ENCODE data around the gene ME1. TPM values are rescaled to one million over a fixed set of nuclear protein-coding genes. Genes with fewer than 3 reads are reported as not detected.
"Not testable (repeated sequence)": the region's sequence is repeated elsewhere in the genome, so short reads cannot be mapped to it uniquely, and the experiment has no call there.

ME1 gene
- total RNA-seq, 2 experiments from 2014 or later, result not detected

- H3K36me3 Mint-ChIP-seq, result no peaks in the 10 kb centered on the region
- no peak for DNase-seq
- no peaks in the 10 kb centered on the region for H3K9me3 Mint-ChIP-seq
- no peaks in the 10 kb centered on the region for H3K4me1 Mint-ChIP-seq
- no peak overlapping the region for H3K4me3 Mint-ChIP-seq
- H3K27ac Mint-ChIP-seq, result no peak overlapping the region
- H3K27me3 Mint-ChIP-seq, result peaks cover 3% of the 10 kb centered on the region
Measured at GRCh38 chr6:83343121-83343520, 87.7 kb downstream of the ME1 start.

- no peaks in the 10 kb centered on the region for H3K9me3 Mint-ChIP-seq
- H3K4me1 Mint-ChIP-seq, result no peaks in the 10 kb centered on the region
- H3K36me3 Mint-ChIP-seq, result no peaks in the 10 kb centered on the region
- no peak for DNase-seq
- peaks cover 3% of the 10 kb centered on the region for H3K27me3 Mint-ChIP-seq
- H3K4me3 Mint-ChIP-seq, result no peak overlapping the region
- no peak overlapping the region for H3K27ac Mint-ChIP-seq
Measured at GRCh38 chr6:83341765-83342164, 89.1 kb downstream of the ME1 start.

GRCh38 chr6:83333916-83334315, 96.9 kb downstream of the ME1 start:
- H3K4me1 Mint-ChIP-seq, H3K27ac Mint-ChIP-seq, H3K27me3 Mint-ChIP-seq, DNase-seq, H3K36me3 Mint-ChIP-seq, H3K9me3 Mint-ChIP-seq, H3K4me3 Mint-ChIP-seq: not testable (repeated sequence)

- Mint-ChIP-seq H3K4me3 (no peak overlapping the region), H3K36me3 (no peaks in the 10 kb centered on the region), H3K27me3 (no peaks in the 10 kb centered on the region), H3K4me1 (no peaks in the 10 kb centered on the region), H3K9me3 (no peaks in the 10 kb centered on the region), H3K27ac (no peak overlapping the region)
- DNase-seq, result no peak
Measured at GRCh38 chr6:83333500-83333899, 97.4 kb downstream of the ME1 start.

- H3K9me3 Mint-ChIP-seq, result peaks cover 2% of the 10 kb centered on the region
- no peak overlapping the region for H3K27ac Mint-ChIP-seq
- H3K27me3 Mint-ChIP-seq, result peaks cover 14% of the 10 kb centered on the region
- H3K4me3 Mint-ChIP-seq, result no peak overlapping the region
- H3K36me3 Mint-ChIP-seq, result no peaks in the 10 kb centered on the region
- H3K4me1 Mint-ChIP-seq, result no peaks in the 10 kb centered on the region
- DNase-seq, result no peak
Measured at GRCh38 chr6:83314693-83315092, 116.2 kb downstream of the ME1 start.

GRCh38 chr6:83313882-83314281, 117.0 kb downstream of the ME1 start:
- H3K27me3 Mint-ChIP-seq, result peaks cover 14% of the 10 kb centered on the region
- no peak overlapping the region for H3K27ac Mint-ChIP-seq
- H3K9me3 Mint-ChIP-seq, result peaks cover 2% of the 10 kb centered on the region
- H3K36me3 Mint-ChIP-seq, result no peaks in the 10 kb centered on the region
- no peaks in the 10 kb centered on the region for H3K4me1 Mint-ChIP-seq
- H3K4me3 Mint-ChIP-seq, result no peak overlapping the region
- no peak for DNase-seq

- Mint-ChIP-seq H3K4me3 (no peak overlapping the region), H3K36me3 (no peaks in the 10 kb centered on the region), H3K9me3 (no peaks in the 10 kb centered on the region), H3K27me3 (peaks cover 14% of the 10 kb centered on the region), H3K27ac (no peak overlapping the region), H3K4me1 (no peaks in the 10 kb centered on the region)
- DNase-seq, result no peak
Measured at GRCh38 chr6:83311231-83311630, 119.6 kb downstream of the ME1 start.

- DNase-seq, result no peak
- no peaks in the 10 kb centered on the region for H3K9me3 Mint-ChIP-seq
- H3K4me1 Mint-ChIP-seq, result no peaks in the 10 kb centered on the region
- no peak overlapping the region for H3K4me3 Mint-ChIP-seq
- H3K36me3 Mint-ChIP-seq, result no peaks in the 10 kb centered on the region
- peaks cover 14% of the 10 kb centered on the region for H3K27me3 Mint-ChIP-seq
- H3K27ac Mint-ChIP-seq, result no peak overlapping the region
Measured at GRCh38 chr6:83310046-83310445, 120.8 kb downstream of the ME1 start.

- Mint-ChIP-seq H3K27ac (no peak overlapping the region), H3K9me3 (no peaks in the 10 kb centered on the region), H3K27me3 (peaks cover 11% of the 10 kb centered on the region), H3K4me1 (no peaks in the 10 kb centered on the region), H3K4me3 (no peak overlapping the region), H3K36me3 (no peaks in the 10 kb centered on the region)
- no peak for DNase-seq
Measured at GRCh38 chr6:83309344-83309743, 121.5 kb downstream of the ME1 start.

GRCh38 chr6:83308833-83309232, 122.0 kb downstream of the ME1 start:
- Mint-ChIP-seq H3K27me3 (peaks cover 11% of the 10 kb centered on the region), H3K9me3 (no peaks in the 10 kb centered on the region), H3K4me1 (no peaks in the 10 kb centered on the region), H3K27ac (no peak overlapping the region), H3K4me3 (no peak overlapping the region), H3K36me3 (no peaks in the 10 kb centered on the region)
- DNase-seq, result no peak

- no peaks in the 10 kb centered on the region for H3K36me3 Mint-ChIP-seq
- H3K27me3 Mint-ChIP-seq, result peaks cover 10% of the 10 kb centered on the region
- no peak for DNase-seq
- H3K4me3 Mint-ChIP-seq, result no peak overlapping the region
- H3K4me1 Mint-ChIP-seq, result no peaks in the 10 kb centered on the region
- H3K27ac Mint-ChIP-seq, result no peak overlapping the region
- H3K9me3 Mint-ChIP-seq, result no peaks in the 10 kb centered on the region
Measured at GRCh38 chr6:83307849-83308248, 123.0 kb downstream of the ME1 start.

- H3K27me3 Mint-ChIP-seq, result peaks cover 15% of the 10 kb centered on the region
- no peak for DNase-seq
- no peak overlapping the region for H3K27ac Mint-ChIP-seq
- H3K4me1 Mint-ChIP-seq, result no peaks in the 10 kb centered on the region
- H3K36me3 Mint-ChIP-seq, result no peaks in the 10 kb centered on the region
- no peak overlapping the region for H3K4me3 Mint-ChIP-seq
- no peaks in the 10 kb centered on the region for H3K9me3 Mint-ChIP-seq
Measured at GRCh38 chr6:83303426-83303825, 127.4 kb downstream of the ME1 start.

- Mint-ChIP-seq H3K27me3 (peaks cover 44% of the 10 kb centered on the region), H3K4me3 (no peak overlapping the region), H3K36me3 (no peaks in the 10 kb centered on the region)
Measured at GRCh38 chr6:83294676-83295075, 136.2 kb downstream of the ME1 start.

GRCh38 chr6:83292900-83293843, 137.7 kb downstream of the ME1 start:
- DNase-seq, result no peak
- Mint-ChIP-seq H3K27ac (no peak overlapping the region), H3K9me3 (peaks cover 6% of the 10 kb centered on the region), H3K27me3 (peaks cover 41% of the 10 kb centered on the region), H3K36me3 (no peaks in the 10 kb centered on the region), H3K4me1 (peaks cover 8% of the 10 kb centered on the region), H3K4me3 (no peak overlapping the region)

More at GRCh38 chr6:83294676-83295075, 136.2 kb downstream of the ME1 start:
- no peak for DNase-seq
- peaks cover 8% of the 10 kb centered on the region for H3K4me1 Mint-ChIP-seq
- peaks cover 6% of the 10 kb centered on the region for H3K9me3 Mint-ChIP-seq
- no peak overlapping the region for H3K27ac Mint-ChIP-seq

GRCh38 chr6:83287298-83287697, 143.6 kb downstream of the ME1 start:
- H3K9me3 Mint-ChIP-seq, DNase-seq: not testable (repeated sequence)

GRCh38 chr6:83285917-83286316, 144.9 kb downstream of the ME1 start:
- Mint-ChIP-seq H3K36me3 (no peaks in the 10 kb centered on the region), H3K27ac (no peak overlapping the region), H3K9me3 (peaks cover 8% of the 10 kb centered on the region), H3K4me1 (no peaks in the 10 kb centered on the region), H3K27me3 (peaks cover 14% of the 10 kb centered on the region), H3K4me3 (no peak overlapping the region)
- no peak for DNase-seq

More at GRCh38 chr6:83287298-83287697, 143.6 kb downstream of the ME1 start:
- H3K27ac Mint-ChIP-seq, H3K36me3 Mint-ChIP-seq, H3K4me3 Mint-ChIP-seq, H3K4me1 Mint-ChIP-seq: not testable (repeated sequence)
- H3K27me3 Mint-ChIP-seq, result peaks cover 19% of the 10 kb centered on the region
